H1 (cell line): ENCODE data around the gene COL4A3. TPM values are rescaled to one million over a fixed set of nuclear protein-coding genes. Genes with fewer than 3 reads are reported as not detected.

Experiments
- CTCF ChIA-PET: fragments of 300-600 bp; sonication (Branson Sonifier 250); formaldehyde crosslinking; loops from one replicate; lab custom pipeline; 2021; ENCODE audit not compliant: partially characterized antibody; lab: Charles Lee
- POLR2A ChIA-PET: fragments of 300-600 bp; sonication (Branson Sonifier 250); formaldehyde crosslinking; loops from one replicate; lab custom pipeline; 2021; ENCODE audit warnings: inconsistent platforms; ENCODE audit not compliant: partially characterized antibody; lab: Charles Lee
- DNase-seq, 2 experiments: peaks; one replicate each; pipeline versions ENCODE4 v3.0.0 to v3.0.0-alpha.2; 2010 to 2022; ENCODE audit warnings: low spot score in 2 of 2, low read depth in 1 of 2, mixed read lengths in 1 of 2
- FAIRE-seq: peaks from 2 replicates; lab custom pipeline; 2011; peaks lifted over from hg19 to GRCh38; lab: Jason Lieb, UNC
- H2AFZ ChIP-seq: 2 replicates; pipeline ENCODE4 v1.8.1; 2012; ENCODE audit warnings: low read length, inconsistent platforms
- H2AK5ac ChIP-seq: 2 replicates; pipeline ENCODE4 v1.6.1; 2013; ENCODE audit warnings: low read depth, low read length
- H2BK120ac ChIP-seq: replicated peaks from 2 replicates; pipeline ENCODE3; 2013; ENCODE audit warnings: low read depth, low read length, inconsistent platforms
- H2BK12ac ChIP-seq: 2 replicates; pipeline ENCODE4 v1.6.1; 2013; ENCODE audit warnings: low read depth, low read length
- H2BK15ac ChIP-seq: 2 replicates; pipeline ENCODE4 v1.6.1; 2013; ENCODE audit warnings: low read length
- H2BK20ac ChIP-seq: 2 replicates; pipeline ENCODE4 v1.6.1; 2013; ENCODE audit warnings: low read length
- H2BK5ac ChIP-seq: 2 replicates; pipeline ENCODE4 v1.6.1; 2013; ENCODE audit warnings: low read depth, low read length
- H3K14ac ChIP-seq: 2 replicates; pipeline ENCODE4 v1.6.1; 2013; ENCODE audit warnings: inconsistent platforms; ENCODE audit not compliant: insufficient read length
- H3K18ac ChIP-seq: 2 replicates; pipeline ENCODE4 v1.6.1; 2013; ENCODE audit warnings: low read length; ENCODE audit errors: extremely low read depth
- H3K23ac ChIP-seq: 2 replicates; pipeline ENCODE4 v1.6.1; 2013; ENCODE audit warnings: inconsistent platforms; ENCODE audit not compliant: insufficient read length
- H3K23me2 ChIP-seq: 2 replicates; pipeline ENCODE4 v1.6.1; 2013; ENCODE audit warnings: low read depth, low read length
- H3K27ac ChIP-seq: 2 replicates; pipeline ENCODE4 v1.6.1; 2011; ENCODE audit warnings: low read depth, low read length, inconsistent platforms
- H3K27me3 ChIP-seq, 4 experiments: replicated peaks in 1 of 4; 1 replicate in 1 of 4; 2 replicates in 3 of 4; pipeline versions ENCODE4 v1.6.1 to v1.8.1; 2011 to 2013; ENCODE audit warnings: low read length in 3 of 4, mild to moderate bottlenecking in 3 of 4, inconsistent platforms in 2 of 4, mixed read lengths in 2 of 4, moderate library complexity in 1 of 4; ENCODE audit not compliant: control insufficient read depth in 3 of 4, insufficient read depth in 3 of 4; ENCODE audit errors: extremely low read depth in 1 of 4
- H3K36me3 ChIP-seq, 4 experiments: 2 replicates each; pipeline versions ENCODE4 v1.6.1 to v1.8.1; 2011 to 2013; ENCODE audit warnings: mild to moderate bottlenecking in 4 of 4, low read length in 3 of 4, moderate library complexity in 2 of 4, control low read depth in 1 of 4, inconsistent platforms in 1 of 4; ENCODE audit not compliant: insufficient read depth in 4 of 4, control insufficient read depth in 2 of 4
- H3K4ac ChIP-seq: replicated peaks from 2 replicates; pipeline ENCODE3; 2013; ENCODE audit warnings: low read length, low read depth, mixed read lengths, inconsistent platforms; ENCODE audit not compliant: insufficient read length
- H3K4me1 ChIP-seq, 4 experiments: replicated peaks in 1 of 4; 1 replicate in 1 of 4; 2 replicates in 3 of 4; pipeline versions ENCODE4 v1.6.1 to v1.8.1; 2011 to 2013; ENCODE audit warnings: low read length in 3 of 4, inconsistent platforms in 2 of 4, mixed read lengths in 1 of 4; ENCODE audit not compliant: insufficient read depth in 4 of 4, control insufficient read depth in 3 of 4
- H3K4me2 ChIP-seq, 2 experiments: 2 replicates each; pipeline versions ENCODE4 v1.6.1 to v1.8.1; 2011 to 2013; ENCODE audit warnings: low read depth in 2 of 2, low read length in 2 of 2, control low read depth in 1 of 2, inconsistent platforms in 1 of 2, mild to moderate bottlenecking in 1 of 2; ENCODE audit not compliant: insufficient read depth in 1 of 2
- H3K4me3 ChIP-seq, 4 experiments: fragments of 200-600, 300-600 bp in 1 of 4; sonication (generic), shearing (Covaris generic), sonication (Bioruptor Twin) in 1 of 4; 2 replicates each; pipeline versions ENCODE4 v1.5.1 to v1.8.1; 2011 to 2016; ENCODE audit warnings: low read length in 4 of 4, low read depth in 3 of 4, control low read depth in 2 of 4, inconsistent platforms in 2 of 4, mild to moderate bottlenecking in 2 of 4, mixed read lengths in 1 of 4, moderate library complexity in 1 of 4; ENCODE audit not compliant: insufficient read depth in 2 of 4; ENCODE audit errors: extremely low read depth in 1 of 4
- H3K56ac ChIP-seq: replicated peaks from 2 replicates; pipeline ENCODE3; 2013; ENCODE audit warnings: low read depth, mild to moderate bottlenecking, mixed read lengths, low read length, inconsistent platforms; ENCODE audit not compliant: insufficient read length
- H3K79me1 ChIP-seq: 2 replicates; pipeline ENCODE4 v1.6.1; 2013; ENCODE audit warnings: low read depth, low read length, control low read depth
- H3K79me2 ChIP-seq, 2 experiments: 2 replicates each; pipeline versions ENCODE4 v1.6.1 to v1.8.1; 2012 to 2013; ENCODE audit warnings: low read length in 2 of 2, mild to moderate bottlenecking in 2 of 2, inconsistent platforms in 1 of 2; ENCODE audit not compliant: insufficient read depth in 2 of 2, control insufficient read depth in 1 of 2
- H3K9ac ChIP-seq, 4 experiments: replicated peaks in 1 of 4; 1 replicate in 1 of 4; 2 replicates in 3 of 4; pipeline versions ENCODE4 v1.6.1 to v1.8.1; 2011 to 2013; ENCODE audit warnings: low read depth in 3 of 4, low read length in 3 of 4, control low read depth in 2 of 4, mild to moderate bottlenecking in 2 of 4, moderate library complexity in 2 of 4, inconsistent platforms in 1 of 4; ENCODE audit errors: extremely low read depth in 1 of 4
- H3K9me3 ChIP-seq, 2 experiments: 2 replicates each; pipeline versions ENCODE4 v1.6.1 to v1.8.1; 2012 to 2013; ENCODE audit warnings: mild to moderate bottlenecking in 2 of 2, moderate library complexity in 2 of 2, control low read depth in 1 of 2, inconsistent platforms in 1 of 2, low read depth in 1 of 2, low read length in 1 of 2, mixed read lengths in 1 of 2; ENCODE audit not compliant: insufficient read depth in 2 of 2
- H4K20me1 ChIP-seq, 2 experiments: replicated peaks in 1 of 2; 2 replicates each; pipeline versions ENCODE3 to v1.8.1; 2011 to 2013; ENCODE audit warnings: inconsistent platforms in 2 of 2, low read length in 2 of 2, mild to moderate bottlenecking in 1 of 2; ENCODE audit not compliant: insufficient read depth in 2 of 2, control insufficient read depth in 1 of 2
- H4K5ac ChIP-seq: 2 replicates; pipeline ENCODE4 v1.6.1; 2013; ENCODE audit warnings: low read length, low read depth, mixed read lengths, inconsistent platforms; ENCODE audit not compliant: insufficient read length
- H4K8ac ChIP-seq: 2 replicates; pipeline ENCODE4 v1.8.0; 2013; ENCODE audit warnings: mild to moderate bottlenecking, moderate library complexity, low read length, inconsistent platforms; ENCODE audit not compliant: insufficient read depth; ENCODE audit errors: extremely low read depth
- H4K91ac ChIP-seq: replicated peaks from 2 replicates; pipeline ENCODE3; 2013; ENCODE audit warnings: low read length, mixed read lengths, inconsistent platforms; ENCODE audit not compliant: insufficient read length
- BRCA1 ChIP-seq: IDR thresholded peaks from 2 replicates; pipeline ENCODE4 v1.6.1; 2012; ENCODE audit warnings: low read depth, low read length, improper control_type of control experiment
- CEBPB ChIP-seq: IDR thresholded peaks from 2 replicates; pipeline ENCODE4 v1.6.1; 2012; ENCODE audit warnings: low read depth, low read length
- CHD2 ChIP-seq: IDR thresholded peaks from 2 replicates; pipeline ENCODE4 v1.6.1; 2012; ENCODE audit warnings: low read length, improper control_type of control experiment
- EGR1 ChIP-seq: IDR thresholded peaks from 2 replicates; pipeline ENCODE4 v1.6.1; 2011; ENCODE audit warnings: low read depth, low read length, borderline replicate concordance
- EZH2 ChIP-seq: fragments of 200-600 bp; sonication (generic); IDR thresholded peaks from 2 replicates; pipeline ENCODE4 v1.7.1; 2012; ENCODE audit warnings: low read depth, mild to moderate bottlenecking, moderate library complexity, low read length, inconsistent platforms; ENCODE audit not compliant: severe bottlenecking
- KDM4A ChIP-seq: IDR thresholded peaks from one replicate; pipeline ENCODE4 v1.7.1; 2012; ENCODE audit warnings: low read depth, mild to moderate bottlenecking, moderate library complexity, low read length, inconsistent platforms; ENCODE audit not compliant: severe bottlenecking
- POLR2AphosphoS5 ChIP-seq: IDR thresholded peaks from 2 replicates; pipeline ENCODE4 v1.6.1; 2011; ENCODE audit warnings: low read depth, low read length
- POU5F1 ChIP-seq: IDR thresholded peaks from 2 replicates; pipeline ENCODE4 v1.6.1; 2011; ENCODE audit warnings: low read depth, mild to moderate bottlenecking, low read length, moderate library complexity
- RAD21 ChIP-seq, 2 experiments: IDR thresholded peaks in 1 of 2; conservative IDR thresholded peaks in 1 of 2; 2 replicates each; pipeline ENCODE4 v1.6.1; 2011; ENCODE audit warnings: low read depth in 2 of 2, low read length in 2 of 2, improper control_type of control experiment in 1 of 2, inconsistent platforms in 1 of 2, mild to moderate bottlenecking in 1 of 2, moderate library complexity in 1 of 2
- RFX5 ChIP-seq: IDR thresholded peaks from 2 replicates; pipeline ENCODE4 v1.6.1; 2011; ENCODE audit warnings: low read depth, low read length, improper control_type of control experiment, borderline replicate concordance
- SAP30 ChIP-seq: fragments of 300-600 bp; sonication (generic); IDR thresholded peaks from 2 replicates; pipeline ENCODE4 v1.7.1; 2012; ENCODE audit warnings: low read length, moderate library complexity, mild to moderate bottlenecking, inconsistent platforms; ENCODE audit not compliant: insufficient read depth, insufficient replicate concordance
- SP1 ChIP-seq: IDR thresholded peaks from 2 replicates; pipeline ENCODE4 v1.6.1; 2011; ENCODE audit warnings: low read depth, low read length
- TBP ChIP-seq: IDR thresholded peaks from 2 replicates; pipeline ENCODE4 v1.6.1; 2011; ENCODE audit warnings: low read depth, low read length, improper control_type of control experiment
- ZNF274 ChIP-seq: IDR thresholded peaks from 2 replicates; pipeline ENCODE4 v1.7.0; 2012; ENCODE audit warnings: low read length, borderline replicate concordance; ENCODE audit errors: extremely low read depth
- WGBS, 2 experiments: shearing (Covaris generic) in 1 of 2; methylation state at CpG; one replicate each; pipeline versions ENCODE4 v1.1.6 to v1.1.7; 2013 to 2015; ENCODE audit warnings: low lambda C conversion rate in 2 of 2, mixed read lengths in 2 of 2, inconsistent platforms in 1 of 2, low coverage in 1 of 2, missing lambda C conversion rate in 1 of 2; ENCODE audit not compliant: insufficient replicate concordance in 2 of 2, insufficient coverage in 1 of 2, insufficient read length in 1 of 2; ENCODE audit errors: extremely low coverage in 1 of 2, missing lambda C conversion rate in 1 of 2; 5-methylcytosine and 5-hydroxymethylcytosine counted together
- polyA plus RNA-seq, 7 experiments: library from polyadenylated mRNA; depleted of rRNA in 3 of 7; stranded (reverse) in 5 of 7; unstranded in 2 of 7; fragments of >200 nt in 5 of 7; fragments of 200-250 nt in 2 of 7; gene quantifications; 1 replicate in 5 of 7; 2 replicates in 1 of 7; 4 replicates in 1 of 7; pipeline versions ENCODE4 v1.2.1 to v1.2.3, GENCODE V29; 2011 to 2013; ENCODE audit warnings: missing spikeins in 2 of 7, mixed read lengths in 2 of 7
- total RNA-seq: library from RNA; stranded (reverse); fragmentation: NEBNext Ultra II Directional; extraction: Animal tissue kit (Norgen Biotek cat#: 25700); gene quantifications from 2 replicates; pipeline ENCODE4 v1.2.1, GENCODE V29; 2021

Gene COL4A3
- total and polyA plus RNA-seq, 2 of the 8 experiments (the other 6 are each of a cell fraction or from before 2014, with no cell fraction given): 0.12 to 0.17 TPM

DNA sequence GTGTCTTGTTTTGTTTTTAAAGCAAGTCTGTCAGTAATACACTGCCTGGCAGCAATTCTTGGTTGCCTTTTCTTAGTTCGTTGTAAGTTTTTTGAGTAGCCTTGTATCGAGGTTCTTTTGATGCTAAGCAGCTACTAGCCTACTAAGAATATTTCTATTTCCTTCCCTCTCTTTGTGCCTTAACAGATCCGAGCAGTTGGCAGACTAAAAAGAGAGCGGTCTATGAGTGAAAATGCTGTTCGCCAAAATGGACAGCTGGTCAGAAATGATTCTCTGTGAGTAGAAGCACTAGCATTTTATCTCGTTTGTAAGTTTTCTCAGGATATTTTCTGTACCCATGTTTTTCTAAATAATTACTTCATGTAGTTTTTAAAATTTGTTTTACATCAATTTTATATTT is 175.7 kb downstream of the COL4A3 start:
- Histone ChIP-seq H2BK120ac (no peak overlapping the region), H4K8ac (no peak overlapping the region), H2BK12ac (no peak overlapping the region), H3K14ac (no peak overlapping the region), H3K4me2 (no peak overlapping the region), H3K9me3 (no peaks in the 10 kb centered on the region), H3K27ac (no peak overlapping the region), H3K4me3 (no peak overlapping the region), H2BK20ac (no peak overlapping the region), H4K91ac (no peak overlapping the region), H2AFZ (no peak overlapping the region), H3K23me2 (no peaks in the 10 kb centered on the region), H3K23ac (no peak overlapping the region), H2AK5ac (no peak overlapping the region), H4K20me1 (peaks cover 0 to 3% of the 10 kb centered on the region in 2 experiments), H2BK5ac (no peak overlapping the region), H3K36me3 (peaks cover 5 to 43% (median 8%) of the 10 kb centered on the region in 4 experiments; a peak in 5 of 8 replicates), H3K27me3 (no peaks in the 10 kb centered on the region), H3K4me1 (no peaks in the 10 kb centered on the region), H3K79me1 (no peaks in the 10 kb centered on the region), H3K18ac (no peak overlapping the region), H3K4ac (no peak overlapping the region), H3K56ac (no peak overlapping the region), H4K5ac (no peak overlapping the region), H3K79me2 (no peaks in the 10 kb centered on the region), H2BK15ac (no peak overlapping the region), H3K9ac (no peak overlapping the region)
- WGBS, 2 experiments: 74% methylated on average over 6 of the region's 6 CpGs; no CpG with 5 or more reads in 1 of the 2 experiments
- ChIA-PET CTCF (no interaction called here), POLR2A (no interaction called here)
- DNase-seq: no peak
- FAIRE-seq: no peak
- TF ChIP-seq EZH2 (no peak), EGR1 (no peak), SP1 (no peak), POLR2AphosphoS5 (no peak), BRCA1 (no peak), KDM4A (no peak), TBP (no peak), ZNF274 (no peak), POU5F1 (no peak), CHD2 (no peak), RAD21 (IDR thresholded peaks at IDR 0.05 in 1 of 2, conservative IDR thresholded peaks at IDR 0.05 in 1 of 2; ENCODE audit: low read depth in 2 of 2, low read length in 2 of 2) (no peak), SAP30 (no peak), RFX5 (no peak), CEBPB (no peak)
